HepG2 (cell line): Measurements from ENCODE around the gene ARHGAP22. TPM values are rescaled to one million over a fixed set of nuclear protein-coding genes. Genes with fewer than 3 reads are reported as not detected.

ENCODE experiments used
- ATAC-seq: fragments of 200-7000 bp; cut with Tn5 transposase; 3 replicates; pipeline ENCODE4 v1.9.1; 2020; ENCODE audit warnings: mild to moderate bottlenecking, moderate library complexity
- BruUV-seq: library from RNA; stranded (reverse); fragments of 400-500 nt; replicated peaks from 2 replicates; lab custom pipeline; 2021; lab: Mats Ljungman, UMichigan
- CTCF ChIA-PET: fragments of 300-600 bp; formaldehyde crosslinking; extraction: SDS; loops from one replicate; lab custom pipeline; 2021; ENCODE audit warnings: low total read pairs, inconsistent platforms, low intra/inter-chr PET ratio; lab: Yijun Ruan, JAX
- POLR2A ChIA-PET: fragments of 350-600 bp; sonication (Branson Sonifier 250); formaldehyde crosslinking; loops from one replicate; lab custom pipeline; 2020; ENCODE audit warnings: antibody characterized with exemption, inconsistent platforms; lab: Yijun Ruan, JAX
- DNase-seq: peaks from one replicate; pipeline ENCODE4 v3.0.0-alpha.2; 2015; ENCODE audit warnings: low spot score
- FAIRE-seq: peaks from 3 replicates; lab custom pipeline; 2011; peaks lifted over from hg19 to GRCh38; lab: Jason Lieb, UNC
- H2AFZ ChIP-seq: one replicate; pipeline ENCODE4 v1.6.1; 2011; ENCODE audit warnings: low read length, inconsistent platforms
- H3K27ac ChIP-seq: fragments of 300-600 bp; 3 replicates; pipeline ENCODE4 v1.8.0; 2011; ENCODE audit warnings: mixed run types, mild to moderate bottlenecking, mixed read lengths, low read length, inconsistent platforms; ENCODE audit not compliant: insufficient read depth; ENCODE audit errors: extremely low read length
- H3K27me3 ChIP-seq, 2 experiments: fragments of 200-600 bp in 1 of 2; 2 replicates in 1 of 2; 3 replicates in 1 of 2; pipeline versions ENCODE4 v1.6.0 to v1.8.0; 2011; ENCODE audit warnings: low read length in 2 of 2, mild to moderate bottlenecking in 2 of 2, moderate library complexity in 2 of 2, inconsistent platforms in 1 of 2; ENCODE audit not compliant: insufficient read depth in 2 of 2, control insufficient read depth in 1 of 2
- H3K36me3 ChIP-seq, 2 experiments: fragments of 200-600 bp in 1 of 2; replicated peaks in 1 of 2; 2 replicates in 1 of 2; 3 replicates in 1 of 2; pipeline versions ENCODE4 v1.5.1 to v1.8.0; 2011; ENCODE audit warnings: low read length in 2 of 2, inconsistent platforms in 1 of 2; ENCODE audit not compliant: insufficient read depth in 2 of 2, control insufficient read depth in 1 of 2
- H3K4me1 ChIP-seq: 2 replicates; pipeline ENCODE4 v1.5.1; 2012; ENCODE audit warnings: low read length, inconsistent platforms; ENCODE audit not compliant: insufficient read depth
- H3K4me2 ChIP-seq: 2 replicates; pipeline ENCODE4 v1.6.0; 2011; ENCODE audit warnings: low read depth, low read length, inconsistent platforms
- H3K4me3 ChIP-seq, 3 experiments: fragments of 200-600 bp in 1 of 3; sonication (generic), shearing (Covaris generic) in 1 of 3; replicated peaks in 1 of 3; 2 replicates each; pipeline ENCODE4 v1.5.1; 2011 to 2016; ENCODE audit warnings: low read length in 3 of 3, inconsistent platforms in 2 of 3, low read depth in 2 of 3, mild to moderate bottlenecking in 2 of 3, control low read depth in 1 of 3, mixed read lengths in 1 of 3; ENCODE audit not compliant: insufficient read depth in 1 of 3
- H3K79me2 ChIP-seq: one replicate; pipeline ENCODE4 v1.6.1; 2011; ENCODE audit warnings: low read length, inconsistent platforms; ENCODE audit not compliant: insufficient read depth
- H3K9ac ChIP-seq: 2 replicates; pipeline ENCODE4 v1.6.0; 2011; ENCODE audit warnings: mild to moderate bottlenecking, low read depth, low read length, inconsistent platforms; ENCODE audit not compliant: insufficient read depth
- H3K9me3 ChIP-seq: 2 replicates; pipeline ENCODE4 v1.5.1; 2012; ENCODE audit warnings: mild to moderate bottlenecking, low read length
- H4K20me1 ChIP-seq: 2 replicates; pipeline ENCODE4 v1.6.0; 2011; ENCODE audit warnings: inconsistent platforms, mild to moderate bottlenecking, low read length, moderate library complexity; ENCODE audit not compliant: insufficient read depth
- EP300 ChIP-seq, 3 experiments: sonication (generic) in 1 of 3; formaldehyde crosslinking in 1 of 3; IDR thresholded peaks; 2 replicates each; pipeline versions ENCODE4 v1.5.1 to v1.6.1; 2011 to 2020; ENCODE audit warnings: low read depth in 2 of 3, low read length in 2 of 3, borderline replicate concordance in 1 of 3, improper control_type of control experiment in 1 of 3, mild to moderate bottlenecking in 1 of 3, missing genetic modification reagents in 1 of 3, moderate library complexity in 1 of 3
- NFAT5 ChIP-seq: sonication (generic); formaldehyde crosslinking; IDR thresholded peaks from 2 replicates; pipeline ENCODE4 v1.4.0; 2020; ENCODE audit warnings: missing genetic modification reagents
- PAWR ChIP-seq: sonication (generic); formaldehyde crosslinking; IDR thresholded peaks from 2 replicates; pipeline ENCODE4 v1.4.0; 2020; ENCODE audit warnings: missing genetic modification reagents, mild to moderate bottlenecking, borderline replicate concordance
- SIX1 ChIP-seq: sonication (generic); formaldehyde crosslinking; IDR thresholded peaks from 2 replicates; pipeline ENCODE4 v1.4.0; 2020; ENCODE audit warnings: missing genetic modification reagents, borderline replicate concordance
- ZFP36L1 ChIP-seq: sonication (generic); formaldehyde crosslinking; IDR thresholded peaks from 2 replicates; pipeline ENCODE4 v1.8.0; 2022; ENCODE audit warnings: mild to moderate bottlenecking, missing genetic modification reagents, moderate library complexity
- ZNF446 ChIP-seq: sonication (generic); formaldehyde crosslinking; IDR thresholded peaks from 2 replicates; pipeline ENCODE4 v1.5.0; 2020; ENCODE audit warnings: mild to moderate bottlenecking, missing genetic modification reagents
- WGBS: methylation state at CpG from one replicate; pipeline ENCODE4 v1.1.6; 2017; ENCODE audit warnings: low lambda C conversion rate; 5-methylcytosine and 5-hydroxymethylcytosine counted together
- in situ Hi-C: cut with HindIII; loops from 2 replicates; pipeline ENCODE4 v1.10.0; 2017; ENCODE audit warnings: low pct_unique_long_range_greater_than_20kb; ENCODE audit not compliant: extremely low pct_ligation_motif_present
- intact Hi-C: fragments of 100-400 bp; cut with micrococcal nuclease; formaldehyde crosslinking; loops from one replicate; pipeline ENCODE4 v1.10.0; 2022; ENCODE audit not compliant: unreplicated experiment
- polyA plus RNA-seq, 8 experiments: library from polyadenylated mRNA; depleted of rRNA in 3 of 8; stranded (reverse) in 7 of 8; unstranded in 1 of 8; fragments of >200 nt; fragmentation: Illumina TruSeq in 4 of 8; extraction: Trizol in 4 of 8; gene quantifications; 2 replicates each; pipeline versions ENCODE4 v1.2.1 to v1.2.3, GENCODE V29; 2011 to 2016; ENCODE audit warnings: low read depth in 4 of 8, missing spikeins in 1 of 8, mixed read lengths in 1 of 8; ENCODE audit not compliant: insufficient read depth in 1 of 8
- total RNA-seq, 5 experiments: library from RNA; depleted of rRNA; stranded (reverse); fragments of >200 nt; fragmentation: Illumina TruSeq; extraction: Trizol; gene quantifications; 2 replicates each; pipeline ENCODE4 v1.2.3, GENCODE V29; 2016; ENCODE audit warnings: low read depth in 1 of 5

Gene ARHGAP22
- total and polyA plus RNA-seq, 2 of the 13 experiments (the other 11 are each of a cell fraction or from before 2014, with no cell fraction given) = 0.08 to 0.38 TPM

- ATAC-seq = no peak
- Histone ChIP-seq H3K79me2 (no peaks in the 10 kb centered on the region), H3K36me3 (no peaks in the 10 kb centered on the region), H3K27me3 (peaks cover 0 to 4% of the 10 kb centered on the region in 2 experiments; a peak in 1 of 5 replicates), H3K4me2 (no peak overlapping the region), H3K4me1 (peaks cover 12% of the 10 kb centered on the region; the same call in 1 of the 2 replicates), H3K4me3 (no peak overlapping the region), H4K20me1 (no peaks in the 10 kb centered on the region), H3K9ac (no peak overlapping the region), H2AFZ (no peak overlapping the region), H3K27ac (no peak overlapping the region), H3K9me3 (no peaks in the 10 kb centered on the region)
- ChIA-PET CTCF (no interaction called here), POLR2A (no interaction called here)
- intact Hi-C loops (no loop called here), in situ Hi-C loops (no loop called here)
- TF ChIP-seq PAWR (CRISPR knock-in tag) (no peak), EP300 (IDR thresholded peaks at IDR 0.05; ENCODE audit: low read depth in 2 of 2, low read length in 2 of 2) (no peak), EP300 (CRISPR knock-in tag; IDR thresholded peaks at IDR 0.05; ENCODE audit: borderline replicate concordance) (no peak), ZFP36L1 (CRISPR knock-in tag) (no peak), NFAT5 (CRISPR knock-in tag) (no peak), ZNF446 (CRISPR knock-in tag) (no peak), SIX1 (CRISPR knock-in tag) (no peak)
- FAIRE-seq = no peak
- WGBS = 51% methylated on average over 5 of the region's 5 CpGs
- no TSS peak for BruUV-seq
- DNase-seq = no peak
Observed at GRCh38 chr10:48473704-48474103, 131.2 kb downstream of the ARHGAP22 start.
